Measurements from ENCODE around the gene AGPS.

DNA sequence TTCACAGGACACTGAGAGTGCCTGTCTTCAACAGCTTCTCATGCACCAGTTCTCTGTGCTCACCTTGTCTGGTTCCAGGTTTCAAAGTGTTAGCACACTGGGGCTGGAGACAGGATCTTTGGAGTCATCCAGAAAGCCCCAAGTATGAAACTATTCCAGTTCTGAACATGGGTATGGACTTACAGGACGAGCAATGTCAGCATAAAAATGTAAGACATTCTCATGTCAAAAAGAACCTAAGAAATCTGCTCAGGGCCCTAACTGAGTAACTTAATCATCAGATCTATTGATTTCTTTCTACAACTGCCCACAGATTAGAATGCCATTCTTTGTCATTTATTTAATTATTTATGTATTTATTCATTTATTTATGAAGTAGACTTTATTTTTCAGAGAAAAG is 184.5 kb downstream of the AGPS start:
- TF ChIP-seq CTCF (IDR thresholded peaks at IDR 0.05) (no peak), POLR2A (IDR thresholded peaks at IDR 0.05) (no peak)

Data from heart left ventricle (tissue), 13 donors.